Measurements from ENCODE around the gene PLEKHM3.

PLEKHM3 gene

GRCh38 chr2:207868855-207869596, 156.3 kb downstream of the PLEKHM3 start:
- H3K4me3 ChIP-seq (ENCODE audit: low read length in 2 of 2), result no peak overlapping the region
- no peaks in the 10 kb centered on the region for H3K36me3 ChIP-seq (ENCODE audit: control insufficient read depth in 2 of 2, insufficient read depth in 2 of 2, low read length in 2 of 2)
- H3K9ac ChIP-seq (ENCODE audit: low read depth in 1 of 2, low read length in 2 of 2), result no peak overlapping the region
- H3K9me3 ChIP-seq (ENCODE audit: control insufficient read depth in 2 of 2, low read length in 2 of 2), result no peaks in the 10 kb centered on the region
- no peak overlapping the region for H3K27ac ChIP-seq (ENCODE audit: low read depth in 2 of 2, low read length in 2 of 2)
- H3K27me3 ChIP-seq (ENCODE audit: control insufficient read depth in 2 of 2, insufficient read depth in 2 of 2, low read length in 2 of 2), result no peaks in the 10 kb centered on the region
- H3K4me1 ChIP-seq (ENCODE audit: control insufficient read depth in 2 of 2, insufficient read depth in 2 of 2, low read length in 2 of 2), result peaks cover 0 to 5% of the 10 kb centered on the region in 2 donors

GRCh38 chr2:207867905-207868304, 157.4 kb downstream of the PLEKHM3 start:
- H3K4me1 ChIP-seq (ENCODE audit: control insufficient read depth in 2 of 2, insufficient read depth in 2 of 2, low read length in 2 of 2), result peaks cover 0 to 5% of the 10 kb centered on the region in 2 donors
- no peaks in the 10 kb centered on the region for H3K9me3 ChIP-seq (ENCODE audit: control insufficient read depth in 2 of 2, low read length in 2 of 2)
- H3K9ac ChIP-seq (ENCODE audit: low read depth in 1 of 2, low read length in 2 of 2), result no peak overlapping the region
- no peaks in the 10 kb centered on the region for H3K36me3 ChIP-seq (ENCODE audit: control insufficient read depth in 2 of 2, insufficient read depth in 2 of 2, low read length in 2 of 2)
- no peaks in the 10 kb centered on the region for H3K27me3 ChIP-seq (ENCODE audit: control insufficient read depth in 2 of 2, insufficient read depth in 2 of 2, low read length in 2 of 2)
- no peak overlapping the region for H3K4me3 ChIP-seq (ENCODE audit: low read length in 2 of 2)
- H3K27ac ChIP-seq (ENCODE audit: low read depth in 2 of 2, low read length in 2 of 2), result no peak overlapping the region

- Histone ChIP-seq H3K27ac (ENCODE audit: low read depth in 2 of 2, low read length in 2 of 2) (no peak overlapping the region), H3K27me3 (ENCODE audit: control insufficient read depth in 2 of 2, insufficient read depth in 2 of 2, low read length in 2 of 2) (no peaks in the 10 kb centered on the region), H3K4me1 (ENCODE audit: control insufficient read depth in 2 of 2, insufficient read depth in 2 of 2, low read length in 2 of 2) (peaks cover 0 to 5% of the 10 kb centered on the region in 2 donors)
Measured at GRCh38 chr2:207867056-207867455, 158.3 kb downstream of the PLEKHM3 start.

GRCh38 chr2:207865210-207865609, 160.1 kb downstream of the PLEKHM3 start:
- H3K36me3 ChIP-seq (ENCODE audit: control insufficient read depth in 2 of 2, insufficient read depth in 2 of 2, low read length in 2 of 2), result no peaks in the 10 kb centered on the region
- H3K4me3 ChIP-seq (ENCODE audit: low read length in 2 of 2), result no peak overlapping the region
- peaks cover 0 to 5% of the 10 kb centered on the region in 2 donors for H3K4me1 ChIP-seq (ENCODE audit: control insufficient read depth in 2 of 2, insufficient read depth in 2 of 2, low read length in 2 of 2)
- no peak overlapping the region for H3K27ac ChIP-seq (ENCODE audit: low read depth in 2 of 2, low read length in 2 of 2)
- H3K9ac ChIP-seq (ENCODE audit: low read depth in 1 of 2, low read length in 2 of 2), result no peak overlapping the region
- H3K9me3 ChIP-seq (ENCODE audit: control insufficient read depth in 2 of 2, low read length in 2 of 2), result no peaks in the 10 kb centered on the region
- H3K27me3 ChIP-seq (ENCODE audit: control insufficient read depth in 2 of 2, insufficient read depth in 2 of 2, low read length in 2 of 2), result no peaks in the 10 kb centered on the region

More at GRCh38 chr2:207867056-207867455, 158.3 kb downstream of the PLEKHM3 start:
- no peaks in the 10 kb centered on the region for H3K9me3 ChIP-seq (ENCODE audit: control insufficient read depth in 2 of 2, low read length in 2 of 2)
- H3K4me3 ChIP-seq (ENCODE audit: low read length in 2 of 2), result no peak overlapping the region
- H3K36me3 ChIP-seq (ENCODE audit: control insufficient read depth in 2 of 2, insufficient read depth in 2 of 2, low read length in 2 of 2), result no peaks in the 10 kb centered on the region
- no peak overlapping the region for H3K9ac ChIP-seq (ENCODE audit: low read depth in 1 of 2, low read length in 2 of 2)

- no peak overlapping the region for H3K27ac ChIP-seq (ENCODE audit: low read depth in 2 of 2, low read length in 2 of 2)
Measured at GRCh38 chr2:207863345-207863744, 162.0 kb downstream of the PLEKHM3 start.

GRCh38 chr2:207861789-207862188, 163.5 kb downstream of the PLEKHM3 start:
- H3K4me1 ChIP-seq (ENCODE audit: control insufficient read depth in 2 of 2, insufficient read depth in 2 of 2, low read length in 2 of 2), result no peaks in the 10 kb centered on the region
- H3K9ac ChIP-seq (ENCODE audit: low read depth in 1 of 2, low read length in 2 of 2), result no peak overlapping the region
- no peaks in the 10 kb centered on the region for H3K9me3 ChIP-seq (ENCODE audit: control insufficient read depth in 2 of 2, low read length in 2 of 2)
- H3K36me3 ChIP-seq (ENCODE audit: control insufficient read depth in 2 of 2, insufficient read depth in 2 of 2, low read length in 2 of 2), result no peaks in the 10 kb centered on the region
- H3K27ac ChIP-seq (ENCODE audit: low read depth in 2 of 2, low read length in 2 of 2), result no peak overlapping the region
- no peaks in the 10 kb centered on the region for H3K27me3 ChIP-seq (ENCODE audit: control insufficient read depth in 2 of 2, insufficient read depth in 2 of 2, low read length in 2 of 2)
- H3K4me3 ChIP-seq (ENCODE audit: low read length in 2 of 2), result no peak overlapping the region

More at GRCh38 chr2:207863345-207863744, 162.0 kb downstream of the PLEKHM3 start:
- H3K36me3 ChIP-seq (ENCODE audit: control insufficient read depth in 2 of 2, insufficient read depth in 2 of 2, low read length in 2 of 2), result no peaks in the 10 kb centered on the region
- no peaks in the 10 kb centered on the region for H3K9me3 ChIP-seq (ENCODE audit: control insufficient read depth in 2 of 2, low read length in 2 of 2)
- no peak overlapping the region for H3K4me3 ChIP-seq (ENCODE audit: low read length in 2 of 2)
- H3K9ac ChIP-seq (ENCODE audit: low read depth in 1 of 2, low read length in 2 of 2), result no peak overlapping the region
- no peaks in the 10 kb centered on the region for H3K4me1 ChIP-seq (ENCODE audit: control insufficient read depth in 2 of 2, insufficient read depth in 2 of 2, low read length in 2 of 2)
- no peaks in the 10 kb centered on the region for H3K27me3 ChIP-seq (ENCODE audit: control insufficient read depth in 2 of 2, insufficient read depth in 2 of 2, low read length in 2 of 2)

- no peaks in the 10 kb centered on the region for H3K36me3 ChIP-seq (ENCODE audit: control insufficient read depth in 2 of 2, insufficient read depth in 2 of 2, low read length in 2 of 2)
- no peak overlapping the region for H3K27ac ChIP-seq (ENCODE audit: low read depth in 2 of 2, low read length in 2 of 2)
- H3K4me1 ChIP-seq (ENCODE audit: control insufficient read depth in 2 of 2, insufficient read depth in 2 of 2, low read length in 2 of 2), result no peaks in the 10 kb centered on the region
- no peak overlapping the region for H3K9ac ChIP-seq (ENCODE audit: low read depth in 1 of 2, low read length in 2 of 2)
- H3K27me3 ChIP-seq (ENCODE audit: control insufficient read depth in 2 of 2, insufficient read depth in 2 of 2, low read length in 2 of 2), result no peaks in the 10 kb centered on the region
- H3K4me3 ChIP-seq (ENCODE audit: low read length in 2 of 2), result no peak overlapping the region
- no peaks in the 10 kb centered on the region for H3K9me3 ChIP-seq (ENCODE audit: control insufficient read depth in 2 of 2, low read length in 2 of 2)
Measured at GRCh38 chr2:207860685-207861084, 164.6 kb downstream of the PLEKHM3 start.

GRCh38 chr2:207855591-207855990, 169.7 kb downstream of the PLEKHM3 start:
- H3K9me3 ChIP-seq (ENCODE audit: control insufficient read depth in 2 of 2, low read length in 2 of 2), result no peaks in the 10 kb centered on the region
- no peaks in the 10 kb centered on the region for H3K36me3 ChIP-seq (ENCODE audit: control insufficient read depth in 2 of 2, insufficient read depth in 2 of 2, low read length in 2 of 2)
- H3K27ac ChIP-seq (ENCODE audit: low read depth in 2 of 2, low read length in 2 of 2), result no peak overlapping the region
- no peak overlapping the region for H3K4me3 ChIP-seq (ENCODE audit: low read length in 2 of 2)
- no peak overlapping the region for H3K9ac ChIP-seq (ENCODE audit: low read depth in 1 of 2, low read length in 2 of 2)
- no peaks in the 10 kb centered on the region for H3K27me3 ChIP-seq (ENCODE audit: control insufficient read depth in 2 of 2, insufficient read depth in 2 of 2, low read length in 2 of 2)
- H3K4me1 ChIP-seq (ENCODE audit: control insufficient read depth in 2 of 2, insufficient read depth in 2 of 2, low read length in 2 of 2), result no peaks in the 10 kb centered on the region

- Histone ChIP-seq H3K9ac (ENCODE audit: low read depth in 1 of 2, low read length in 2 of 2) (no peak overlapping the region), H3K27ac (ENCODE audit: low read depth in 2 of 2, low read length in 2 of 2) (no peak overlapping the region), H3K4me3 (ENCODE audit: low read length in 2 of 2) (no peak overlapping the region)
Measured at GRCh38 chr2:207854484-207855440, 170.6 kb downstream of the PLEKHM3 start.

GRCh38 chr2:207852791-207853190, 172.5 kb downstream of the PLEKHM3 start:
- H3K9ac ChIP-seq (ENCODE audit: low read depth in 1 of 2, low read length in 2 of 2), result no peak overlapping the region
- H3K9me3 ChIP-seq (ENCODE audit: control insufficient read depth in 2 of 2, low read length in 2 of 2), result no peaks in the 10 kb centered on the region
- no peak overlapping the region for H3K27ac ChIP-seq (ENCODE audit: low read depth in 2 of 2, low read length in 2 of 2)
- no peak overlapping the region for H3K4me3 ChIP-seq (ENCODE audit: low read length in 2 of 2)
- no peaks in the 10 kb centered on the region for H3K36me3 ChIP-seq (ENCODE audit: control insufficient read depth in 2 of 2, insufficient read depth in 2 of 2, low read length in 2 of 2)
- peaks cover 0 to 8% of the 10 kb centered on the region in 2 donors for H3K4me1 ChIP-seq (ENCODE audit: control insufficient read depth in 2 of 2, insufficient read depth in 2 of 2, low read length in 2 of 2)
- H3K27me3 ChIP-seq (ENCODE audit: control insufficient read depth in 2 of 2, insufficient read depth in 2 of 2, low read length in 2 of 2), result no peaks in the 10 kb centered on the region

More at GRCh38 chr2:207854484-207855440, 170.6 kb downstream of the PLEKHM3 start:
- Histone ChIP-seq H3K27me3 (ENCODE audit: control insufficient read depth in 2 of 2, insufficient read depth in 2 of 2, low read length in 2 of 2) (no peaks in the 10 kb centered on the region), H3K9me3 (ENCODE audit: control insufficient read depth in 2 of 2, low read length in 2 of 2) (no peaks in the 10 kb centered on the region), H3K4me1 (ENCODE audit: control insufficient read depth in 2 of 2, insufficient read depth in 2 of 2, low read length in 2 of 2) (no peaks in the 10 kb centered on the region), H3K36me3 (ENCODE audit: control insufficient read depth in 2 of 2, insufficient read depth in 2 of 2, low read length in 2 of 2) (no peaks in the 10 kb centered on the region)

Measured in mucosa of rectum (tissue), 2 donors.